ENCODE results near the gene HID1. TPM values are rescaled to one million over a fixed set of nuclear protein-coding genes. Genes with fewer than 3 reads are reported as not detected.

The HID1 gene
- total RNA-seq, 1 experiment from 2014 or later, result 12.7 TPM

DNA sequence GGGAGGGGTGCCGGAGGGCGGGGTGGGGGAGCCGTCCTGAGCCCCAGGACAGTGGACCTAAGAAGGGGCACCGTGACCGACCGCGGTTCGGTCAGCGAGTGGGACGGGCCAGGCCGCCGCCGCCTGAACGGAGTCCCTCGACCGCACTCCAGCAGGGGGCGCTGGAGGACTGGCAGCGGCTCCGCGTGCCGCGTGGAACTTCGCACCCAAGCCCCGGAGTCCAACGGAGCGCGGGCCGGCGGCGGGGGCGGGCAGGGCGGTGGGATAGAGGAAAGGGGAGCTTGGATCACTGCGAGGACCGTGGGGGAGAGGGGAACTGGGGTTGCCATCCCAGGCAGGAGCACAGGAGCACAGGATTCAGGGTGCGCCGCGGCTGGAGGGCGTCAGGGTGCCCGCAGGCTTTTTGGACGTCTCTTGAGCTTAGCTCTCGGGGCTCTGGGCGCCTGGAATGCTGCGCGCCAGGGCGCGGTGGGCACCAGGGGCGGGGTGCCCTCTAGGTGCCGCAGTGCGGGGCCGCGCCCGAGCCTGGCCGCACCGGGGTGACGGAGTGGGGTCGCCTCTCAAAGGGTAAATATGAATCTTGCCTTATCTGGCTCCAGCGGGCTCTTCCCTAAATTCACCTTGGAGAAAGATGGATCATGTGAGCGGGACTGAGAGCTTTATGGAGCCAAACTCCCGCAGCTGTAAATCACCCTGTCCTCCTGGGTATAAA, 48.9 kb downstream of the HID1 start:
- H3K4me1 ChIP-seq (ENCODE audit: insufficient read depth, low read length), result no peaks in the 10 kb centered on the region
- Mint-ChIP-seq H3K4me3 (peak overlapping the region; percentile 60 to 80), H3K27me3 (ENCODE audit: low read depth) (peaks cover 86% of the 10 kb centered on the region), H3K9me3 (peaks cover 0 to 5% of the 10 kb centered on the region in 2 experiments; a peak in 1 of 5 replicates), H3K27ac (no peak overlapping the region), H3K36me3 (ENCODE audit: insufficient read depth in 1 of 3, low read depth in 3 of 3) (no peaks in the 10 kb centered on the region), H3K4me1 (peaks cover 15 to 33% of the 10 kb centered on the region in 2 experiments)
- no peak overlapping the region for H3K18ac ChIP-seq (ENCODE audit: insufficient read length, low read depth, low read length)
- H2BK5ac ChIP-seq (ENCODE audit: insufficient read length, low read length), result no peak overlapping the region
- no peaks in the 10 kb centered on the region for H4K20me1 ChIP-seq (ENCODE audit: control insufficient read depth, insufficient read depth, insufficient read length)
- H3K56ac ChIP-seq (ENCODE audit: insufficient read length, low read depth, low read length), result no peak overlapping the region
- H3K23ac ChIP-seq (ENCODE audit: insufficient read length, low read depth, low read length), result no peak overlapping the region
- H3K9ac ChIP-seq (ENCODE audit: extremely low read depth, insufficient read length, low read length), result no peak overlapping the region
- no peak overlapping the region for H2AFZ ChIP-seq (ENCODE audit: low read length)
- H3K4ac ChIP-seq (ENCODE audit: low read depth, low read length), result no peak overlapping the region
- no peak overlapping the region for H4K5ac ChIP-seq (ENCODE audit: insufficient read length, low read depth, low read length)
- H3K14ac ChIP-seq (ENCODE audit: insufficient read depth, low read length), result no peak overlapping the region; the same call in 1 of the 2 replicates
- no peak overlapping the region for H3T11ph ChIP-seq (ENCODE audit: low read length)
- TF ChIP-seq CTCF (conservative IDR thresholded peaks at IDR 0.05), result peak; percentile 97
- H2BK12ac ChIP-seq (ENCODE audit: insufficient read length, low read depth, low read length), result no peak overlapping the region
- H4K8ac ChIP-seq (replicated peaks; ENCODE audit: insufficient read length, low read depth, low read length), result no peak overlapping the region
- no peak overlapping the region for H4K91ac ChIP-seq (ENCODE audit: insufficient read length, low read depth, low read length)
- no peaks in the 10 kb centered on the region for H3K79me1 ChIP-seq (ENCODE audit: insufficient read depth, low read depth, low read length, poor library complexity, severe bottlenecking)
- no peaks in the 10 kb centered on the region for H3K9me3 ChIP-seq (ENCODE audit: control insufficient read depth, low read depth, low read length)
- no peak overlapping the region for H2BK15ac ChIP-seq (ENCODE audit: low read depth, low read length)
- peaks cover 43% of the 10 kb centered on the region for H3K27me3 ChIP-seq (ENCODE audit: insufficient read depth, low read length)
- H3K4me2 ChIP-seq (ENCODE audit: insufficient read depth, insufficient read length, low read length), result peak overlapping the region; percentile 72
- DNase-seq, result peak; percentile 79
- H2BK20ac ChIP-seq (ENCODE audit: low read depth, low read length, poor library complexity, severe bottlenecking), result no peak overlapping the region
- H2BK120ac ChIP-seq (ENCODE audit: low read depth, low read length, poor library complexity, severe bottlenecking), result no peak overlapping the region
- H3K79me2 ChIP-seq (ENCODE audit: insufficient read depth, low read length), result no peaks in the 10 kb centered on the region
- no peak overlapping the region for H3K27ac ChIP-seq (ENCODE audit: insufficient read length, low read depth, low read length)
- no peak overlapping the region for H2AK5ac ChIP-seq (ENCODE audit: insufficient read length, low read length)
- no CpG with 5 or more reads among the region's 59 CpGs for WGBS (ENCODE audit: extremely low coverage, insufficient read length, low lambda C conversion rate)
- H3K23me2 ChIP-seq (ENCODE audit: insufficient read length, low read depth, low read length, poor library complexity, severe bottlenecking), result peaks cover 5% of the 10 kb centered on the region

Measured in H9 (cell line).